Fibroblast of the aortic adventitia (primary cell): ENCODE measurements around the gene SERPINA1. TPM values are rescaled to one million over a fixed set of nuclear protein-coding genes. Genes with fewer than 3 reads are reported as not detected.

Source experiments
- DNase-seq: peaks from one replicate; pipeline ENCODE4 v3.0.0-alpha.2; 2010; ENCODE audit warnings: low read depth
- H3K4me3 ChIP-seq: 2 replicates; pipeline ENCODE4 v1.5.1; 2011; ENCODE audit warnings: low read depth, mild to moderate bottlenecking, control low read depth, low read length, moderate library complexity
- total RNA-seq: library from RNA; depleted of rRNA; stranded (reverse); fragments of >200 nt; gene quantifications from 2 replicates; pipeline ENCODE4 v1.2.3, GENCODE V29; 2012; ENCODE audit warnings: low replicate concordance
- TF ChIP-seq, protein P1 (sequence below): IDR thresholded peaks from 2 replicates; pipeline ENCODE4 v1.5.1; 2011; ENCODE audit warnings: mild to moderate bottlenecking, low read length, control low read depth, inconsistent platforms; ENCODE audit not compliant: insufficient read depth

The SERPINA1 gene
- not detected in 2 replicates for total RNA-seq

DNA sequence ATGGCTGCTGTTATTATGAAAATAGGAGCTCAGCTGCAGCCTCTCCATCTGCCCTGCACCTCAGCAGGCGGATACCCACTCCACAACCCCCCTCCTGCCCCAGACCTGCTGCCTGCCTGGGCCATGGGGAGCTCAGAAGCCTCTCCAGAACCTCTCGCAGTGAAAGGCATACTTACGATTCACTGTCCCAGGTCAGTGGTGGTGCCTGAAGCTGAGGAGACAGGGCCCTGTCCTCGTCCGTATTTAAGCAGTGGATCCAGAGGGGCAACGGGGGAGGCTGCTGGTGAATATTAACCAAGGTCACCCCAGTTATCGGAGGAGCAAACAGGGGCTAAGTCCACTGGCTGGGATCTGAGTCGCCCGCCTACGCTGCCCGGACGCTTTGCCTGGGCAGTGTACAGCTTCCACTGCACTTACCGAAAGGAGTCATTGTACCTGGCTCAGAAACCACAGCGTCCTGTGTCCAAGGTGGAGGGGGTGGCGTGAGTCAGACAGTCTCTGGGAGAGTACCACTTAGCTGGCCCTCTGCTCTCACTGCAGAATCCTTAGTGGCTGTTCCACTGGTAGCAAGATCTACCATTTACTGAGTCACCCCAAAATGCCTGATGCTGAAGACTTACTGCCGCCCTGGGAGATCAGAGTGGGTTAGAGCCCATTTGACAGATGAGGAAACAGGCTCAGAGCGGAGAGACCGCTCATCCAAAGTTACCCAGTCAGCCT lies at the start of gene SERPINA1:
Gene SERPINA1 (minus strand): TSS at position 219 of the 720 bp plus-strand sequence. CDS start 5,365 bp downstream, outside the sequence.
- no peak for DNase-seq
- H3K4me3 ChIP-seq = no peak within 1 kb of the TSS
- TF ChIP-seq, protein P1, sequence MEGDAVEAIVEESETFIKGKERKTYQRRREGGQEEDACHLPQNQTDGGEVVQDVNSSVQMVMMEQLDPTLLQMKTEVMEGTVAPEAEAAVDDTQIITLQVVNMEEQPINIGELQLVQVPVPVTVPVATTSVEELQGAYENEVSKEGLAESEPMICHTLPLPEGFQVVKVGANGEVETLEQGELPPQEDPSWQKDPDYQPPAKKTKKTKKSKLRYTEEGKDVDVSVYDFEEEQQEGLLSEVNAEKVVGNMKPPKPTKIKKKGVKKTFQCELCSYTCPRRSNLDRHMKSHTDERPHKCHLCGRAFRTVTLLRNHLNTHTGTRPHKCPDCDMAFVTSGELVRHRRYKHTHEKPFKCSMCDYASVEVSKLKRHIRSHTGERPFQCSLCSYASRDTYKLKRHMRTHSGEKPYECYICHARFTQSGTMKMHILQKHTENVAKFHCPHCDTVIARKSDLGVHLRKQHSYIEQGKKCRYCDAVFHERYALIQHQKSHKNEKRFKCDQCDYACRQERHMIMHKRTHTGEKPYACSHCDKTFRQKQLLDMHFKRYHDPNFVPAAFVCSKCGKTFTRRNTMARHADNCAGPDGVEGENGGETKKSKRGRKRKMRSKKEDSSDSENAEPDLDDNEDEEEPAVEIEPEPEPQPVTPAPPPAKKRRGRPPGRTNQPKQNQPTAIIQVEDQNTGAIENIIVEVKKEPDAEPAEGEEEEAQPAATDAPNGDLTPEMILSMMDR = no peak

DNA sequence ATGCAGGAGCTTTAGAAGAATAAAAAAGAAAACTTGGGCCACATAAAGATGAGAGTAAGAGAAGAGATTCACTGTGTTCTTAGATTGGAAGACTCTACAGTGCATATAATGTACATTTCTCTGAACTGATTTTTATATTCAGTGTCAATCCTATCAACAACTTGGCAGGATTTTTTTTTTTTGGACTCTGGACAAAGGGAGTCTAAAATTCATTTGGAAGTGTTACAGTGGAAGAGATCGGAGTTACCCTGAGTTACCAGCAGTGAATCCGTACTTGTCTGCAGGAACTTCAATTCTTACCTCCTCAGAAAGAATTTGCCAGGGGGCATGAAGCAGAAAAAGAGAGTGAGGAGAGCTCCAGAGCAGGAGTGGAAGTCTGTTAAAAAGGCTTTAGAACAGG lies 40.2 kb upstream of the SERPINA1 start:
- DNase-seq = no peak
- no peak overlapping the region for H3K4me3 ChIP-seq
- TF ChIP-seq, protein P1 = no peak

DNA sequence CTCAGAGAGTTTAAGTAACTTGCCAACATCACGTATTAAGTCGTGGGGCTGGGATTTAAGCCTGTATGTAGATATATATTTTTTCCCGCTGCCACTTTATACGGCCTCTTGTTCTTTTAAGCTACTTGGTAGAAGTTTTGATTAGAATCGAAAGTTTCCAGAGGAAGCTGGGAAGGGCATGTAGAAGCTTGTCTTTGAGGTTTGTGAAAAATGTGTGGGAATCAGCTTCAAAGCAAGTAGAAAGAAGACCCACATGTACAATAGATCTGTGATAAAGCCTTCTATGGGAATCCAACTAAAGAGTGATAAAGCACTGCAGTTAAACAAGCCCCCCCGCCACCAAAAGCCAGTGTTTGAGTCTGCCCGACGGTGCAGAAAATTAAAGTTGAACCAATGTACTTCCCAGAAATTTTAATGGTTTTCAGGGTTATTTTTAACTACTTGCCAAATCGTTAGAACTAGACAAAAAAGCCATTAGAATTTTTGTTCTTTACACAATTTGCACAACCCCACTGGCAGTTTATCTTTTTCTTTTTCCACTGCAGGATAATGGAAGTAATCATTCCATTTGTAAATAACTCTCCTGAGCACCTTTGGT lies 38.7 kb upstream of the SERPINA1 start:
- no peak for DNase-seq
- TF ChIP-seq, protein P1 = no peak
- H3K4me3 ChIP-seq = no peak overlapping the region

DNA sequence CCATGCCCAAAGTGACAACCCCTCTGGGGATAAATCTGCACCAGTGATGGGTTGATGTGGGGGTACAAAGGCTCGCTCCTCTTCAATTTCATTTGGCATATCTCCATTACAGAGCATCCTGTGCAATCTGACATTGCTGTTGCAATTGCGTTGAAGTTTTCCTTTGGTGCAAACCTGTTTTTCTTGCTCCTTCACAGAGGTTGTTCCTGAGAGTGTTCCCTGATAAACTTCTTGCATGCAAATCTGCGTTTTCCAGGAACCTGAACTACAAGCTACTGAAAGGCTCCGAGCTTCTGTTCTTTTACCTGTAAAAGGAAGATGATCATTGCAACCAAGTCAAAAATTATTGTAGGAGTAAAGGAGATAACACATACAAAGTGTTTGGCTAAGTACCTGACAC lies 38.1 kb upstream of the SERPINA1 start:
- DNase-seq = no peak
- no peak overlapping the region for H3K4me3 ChIP-seq
- TF ChIP-seq, protein P1 = no peak

DNA sequence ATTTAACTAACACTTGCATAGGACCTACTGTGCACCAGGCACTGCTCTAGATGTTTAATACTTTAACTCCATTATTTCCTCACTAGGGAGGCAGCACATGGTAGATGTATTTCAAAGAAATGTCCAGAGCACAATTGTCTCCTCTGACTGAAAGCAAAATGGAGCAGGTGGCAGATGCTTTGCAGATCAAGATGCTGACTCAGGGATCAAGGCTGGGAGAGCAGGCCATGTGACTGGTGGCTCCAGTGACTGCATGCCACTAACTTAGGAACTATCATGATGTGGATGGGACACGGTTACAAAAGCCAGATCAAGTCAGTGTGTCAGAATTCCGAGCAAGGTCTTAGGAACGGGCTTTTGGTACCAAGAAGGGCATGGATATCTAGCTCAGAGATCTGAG lies 36.0 kb upstream of the SERPINA1 start:
- TF ChIP-seq, protein P1 = no peak
- DNase-seq = no peak
- no peak overlapping the region for H3K4me3 ChIP-seq

DNA sequence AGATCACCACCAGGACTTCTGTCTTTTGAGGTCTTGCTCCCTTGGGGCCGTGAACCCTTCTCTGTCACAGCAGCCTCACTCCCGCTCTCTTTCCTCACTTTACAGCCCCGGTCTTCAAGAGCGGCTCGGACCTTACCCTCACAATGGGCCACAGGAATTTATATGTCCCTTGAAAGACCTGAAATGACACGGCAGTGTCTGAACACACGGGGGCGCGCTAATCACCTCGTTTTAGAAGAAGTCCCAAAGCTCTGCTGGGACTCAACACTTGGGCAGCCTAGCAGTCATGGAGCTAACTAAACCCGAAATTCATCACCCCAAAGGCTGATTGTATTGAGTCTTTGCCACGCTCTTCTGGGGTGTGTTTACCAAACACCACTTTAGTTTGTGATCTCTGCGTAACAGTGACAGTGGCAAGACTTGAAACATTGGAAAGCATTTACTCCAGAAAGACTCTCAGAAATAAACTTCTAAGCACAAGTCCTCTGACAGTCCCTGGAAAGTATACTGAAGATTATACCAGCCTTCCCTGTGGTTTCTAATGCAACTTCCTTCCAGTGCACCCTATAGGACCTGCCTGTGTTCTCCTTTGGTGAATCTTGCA lies 35.2 kb upstream of the SERPINA1 start:
- TF ChIP-seq, protein P1 = peak; percentile 72
- H3K4me3 ChIP-seq = peak overlapping the region; percentile 13
- peak; percentile 72 for DNase-seq
